Motor neuron (in vitro differentiated cells): ENCODE measurements around the gene REP15. TPM values are rescaled to one million over a fixed set of nuclear protein-coding genes. Genes with fewer than 3 reads are reported as not detected.

ENCODE experiments used
- ATAC-seq, 8 experiments: fragments of 200-7000 bp; cut with Tn5 transposase; replicated peaks in 6 of 8; 2 replicates each; pipeline ENCODE4 v1.8.0; 2021; ENCODE audit warnings: mild to moderate bottlenecking in 8 of 8, moderate library complexity in 8 of 8
- H3K27ac ChIP-seq, 2 donors: fragments of 250-450 bp; sonication (Bioruptor Pico); 2 replicates each; pipeline ENCODE4 v1.9.0; 2021; ENCODE audit warnings: antibody characterized with exemption in 2 of 2, mild to moderate bottlenecking in 2 of 2, moderate library complexity in 1 of 2
- H3K4me1 ChIP-seq, 2 donors: fragments of 250-450 bp; sonication (Bioruptor Pico); replicated peaks in 1 of 2; 2 replicates each; pipeline ENCODE4 v1.6.1; 2021; ENCODE audit warnings: antibody characterized with exemption in 2 of 2, mild to moderate bottlenecking in 2 of 2, moderate library complexity in 1 of 2
- H3K4me3 ChIP-seq, 5 donors: fragments of 250-450 bp; sonication (Bioruptor Pico); 2 replicates each; pipeline ENCODE4 v1.9.0; 2021; ENCODE audit warnings: antibody characterized with exemption in 5 of 5, mild to moderate bottlenecking in 5 of 5, moderate library complexity in 4 of 5
- WGBS, 10 experiments: fragments of 450-650 bp; shearing (Covaris generic); methylation state at CpG; one replicate each; pipeline ENCODE4 v1.0.0; 2022; 5-methylcytosine and 5-hydroxymethylcytosine counted together
- in situ Hi-C, 9 experiments: fragments of 400-800 bp; cut with MboI; loops; one replicate each; pipeline ENCODE4 v1.15.0; 2021; ENCODE audit warnings: low sequenced_read_pairs in 9 of 9, low pct_unique_long_range_greater_than_20kb in 2 of 9; ENCODE audit not compliant: unreplicated experiment in 9 of 9
- total RNA-seq, 8 experiments: library from RNA; unstranded; fragments of 300-600 nt; gene quantifications; 2 replicates each; pipeline versions ENCODE4 v1.2.3 to v1.2.4, GENCODE V29; 2022

The REP15 gene
- total RNA-seq, 8 experiments from 2014 or later = 0.27 to 5.7 (median 0.96) TPM

GRCh38 chr12:27705263-27705662 lies 9.0 kb downstream of the REP15 start:
- in situ Hi-C loops = no loop called here
- peaks cover 0 to 7% of the 10 kb centered on the region in 2 donors for H3K4me1 ChIP-seq
- no peak for ATAC-seq
- no peak overlapping the region for H3K4me3 ChIP-seq
- no peak overlapping the region for H3K27ac ChIP-seq
- 80 to 100% (median 90%) methylated on average over 1 to 3 of the region's 8 CpGs; no CpG with 5 or more reads in 3 of the 10 experiments for WGBS, 10 experiments

GRCh38 chr12:27707216-27707615 lies 11.0 kb downstream of the REP15 start:
- 60 to 100% (median 89%) methylated on average over 1 to 2 of the region's 2 CpGs; no CpG with 5 or more reads in 1 of the 10 experiments for WGBS, 10 experiments
- ATAC-seq = no peak
- Histone ChIP-seq H3K4me1 (peaks cover 0 to 10% of the 10 kb centered on the region in 2 donors), H3K27ac (no peak overlapping the region), H3K4me3 (no peak overlapping the region)
- in situ Hi-C loops = no loop called here

- 45 to 100% (median 95%) methylated on average over 2 to 11 of the region's 12 CpGs for WGBS, 10 experiments
- ATAC-seq = no peak
- peaks cover 0 to 8% of the 10 kb centered on the region in 2 donors for H3K4me1 ChIP-seq
- no peak overlapping the region for H3K27ac ChIP-seq
- H3K4me3 ChIP-seq = peak overlapping the region in 1 of 5 donors; percentile 88
- in situ Hi-C loops = no loop called here
Measured at GRCh38 chr12:27709212-27709931, 13.1 kb downstream of the REP15 start.

GRCh38 chr12:27709932-27710591 lies 13.8 kb downstream of the REP15 start:
- peak; percentile 46 to 75 (median 49) for ATAC-seq
- peak overlapping the region; percentile 56 to 91 (median 87) for H3K4me3 ChIP-seq
- H3K27ac ChIP-seq = peak overlapping the region; percentile 68 to 91
- in situ Hi-C loops = no loop called here
- H3K4me1 ChIP-seq = peaks cover 0 to 8% of the 10 kb centered on the region in 2 donors
- 0 to 68% (median 35%) methylated on average over 3 to 23 of the region's 24 CpGs for whole genome bisulfite sequencing, 10 experiments

GRCh38 chr12:27710592-27711316 lies 14.5 kb downstream of the REP15 start, which contains the start of gene MRPS35:
Gene MRPS35, plus strand, starts transcription at chr12:27710832. Its CDS starts 12 bp downstream, at chr12:27710844.
- 0 to 2% (median 0%) methylated on average over 1 to 14 of the region's 46 CpGs; no CpG with 5 or more reads in 3 of the 10 experiments for WGBS, 10 experiments
- H3K4me1 ChIP-seq = peaks cover 0 to 8% of the 10 kb centered on the region in 2 donors
- in situ Hi-C loops = no loop called here
- H3K27ac ChIP-seq = peak within 1 kb of the TSS; percentile 68 to 91
- H3K4me3 ChIP-seq = peak within 1 kb of the TSS; percentile 56 to 91 (median 87)
- ATAC-seq = peak; percentile 86 to 98 (median 96)

- H3K4me1 ChIP-seq = peaks cover 0 to 8% of the 10 kb centered on the region in 2 donors
- peak overlapping the region; percentile 68 to 91 for H3K27ac ChIP-seq
- 0 to 40% (median 0%) methylated on average over 1 to 7 of the region's 11 CpGs; no CpG with 5 or more reads in 3 of the 10 experiments for WGBS, 10 experiments
- peak overlapping the region; percentile 56 to 91 (median 87) for H3K4me3 ChIP-seq
- ATAC-seq = peak in 7 of 8 experiments; percentile 1 to 23 (median 13)
- in situ Hi-C loops = no loop called here
Measured at GRCh38 chr12:27711317-27711682, 15.1 kb downstream of the REP15 start.

GRCh38 chr12:27711967-27712366 lies 15.7 kb downstream of the REP15 start:
- WGBS, 10 experiments = 33 to 100% (median 86%) methylated on average over 2 of the region's 2 CpGs; no CpG with 5 or more reads in 2 of the 10 experiments
- peak overlapping the region in 1 of 5 donors; percentile 88 for H3K4me3 ChIP-seq

GRCh38 chr12:27723212-27723611 lies 27.0 kb downstream of the REP15 start:
- 71 to 100% (median 100%) methylated on average over 1 of the region's 1 CpG; no CpG with 5 or more reads in 4 of the 10 experiments for WGBS, 10 experiments
- no peak for ATAC-seq
- H3K4me3 ChIP-seq = no peak overlapping the region
- in situ Hi-C loops = no loop called here
- H3K27ac ChIP-seq = no peak overlapping the region
- no peaks in the 10 kb centered on the region for H3K4me1 ChIP-seq

More at GRCh38 chr12:27711967-27712366, 15.7 kb downstream of the REP15 start:
- no peak for ATAC-seq
- H3K27ac ChIP-seq = no peak overlapping the region
- in situ Hi-C loops = no loop called here
- peaks cover 0 to 8% of the 10 kb centered on the region in 2 donors for H3K4me1 ChIP-seq

GRCh38 chr12:27730097-27730588 lies 33.9 kb downstream of the REP15 start:
- ATAC-seq = no peak
- Histone ChIP-seq H3K4me1 (no peaks in the 10 kb centered on the region), H3K27ac (no peak overlapping the region), H3K4me3 (no peak overlapping the region)
- in situ Hi-C loops = loop anchor here in 2 of 9 experiments (25.0 kb wide), 2 partner anchors 207 to 432 kb away; no protein-coding TSS in a partner anchor
- 57 to 100% (median 92%) methylated on average over 1 to 4 of the region's 4 CpGs; no CpG with 5 or more reads in 2 of the 10 experiments for WGBS, 10 experiments

- 40 to 100% (median 85%) methylated on average over 1 to 2 of the region's 2 CpGs; no CpG with 5 or more reads in 2 of the 10 experiments for WGBS, 10 experiments
Measured at GRCh38 chr12:27732281-27732680, 36.0 kb downstream of the REP15 start.

GRCh38 chr12:27733052-27733656 lies 36.9 kb downstream of the REP15 start:
- 0 to 49% (median 29%) methylated on average over 1 to 3 of the region's 3 CpGs; no CpG with 5 or more reads in 2 of the 10 experiments for WGBS, 10 experiments
- no peak overlapping the region for H3K4me3 ChIP-seq
- no peak overlapping the region for H3K27ac ChIP-seq
- peak in 2 of 8 experiments; percentile 34 to 57 for ATAC-seq
- in situ Hi-C loops = loop anchor here in 2 of 9 experiments (25.0 kb wide), 2 partner anchors 204 to 429 kb away; no protein-coding TSS in a partner anchor
- no peaks in the 10 kb centered on the region for H3K4me1 ChIP-seq

More at GRCh38 chr12:27732281-27732680, 36.0 kb downstream of the REP15 start:
- H3K27ac ChIP-seq = no peak overlapping the region
- peak in 2 of 8 experiments; percentile 35 to 38 for ATAC-seq
- in situ Hi-C loops = loop anchor here in 2 of 9 experiments (25.0 kb wide), 2 partner anchors 205 to 430 kb away; no protein-coding TSS in a partner anchor
- no peaks in the 10 kb centered on the region for H3K4me1 ChIP-seq
- no peak overlapping the region for H3K4me3 ChIP-seq

- in situ Hi-C loops = loop anchor here in 2 of 9 experiments (25.0 kb wide), 2 partner anchors 204 to 429 kb away; no protein-coding TSS in a partner anchor
- ATAC-seq = peak in 1 of 8 experiments; percentile 29
- no peak overlapping the region for H3K4me3 ChIP-seq
- no peak overlapping the region for H3K27ac ChIP-seq
- H3K4me1 ChIP-seq = no peaks in the 10 kb centered on the region
- 25 to 100% (median 90%) methylated on average over 1 of the region's 1 CpG for WGBS, 10 experiments
Measured at GRCh38 chr12:27733791-27734190, 37.5 kb downstream of the REP15 start.
